ENCODE data around the gene FAM47E. TPM values are rescaled to one million over a fixed set of nuclear protein-coding genes. Genes with fewer than 3 reads are reported as not detected.

The FAM47E gene
- total and polyA plus RNA-seq, 9 of the 15 experiments (the other 6 are each of a cell fraction or from before 2014, with no cell fraction given): 3.7 to 15.6 (median 6.4) TPM

DNA sequence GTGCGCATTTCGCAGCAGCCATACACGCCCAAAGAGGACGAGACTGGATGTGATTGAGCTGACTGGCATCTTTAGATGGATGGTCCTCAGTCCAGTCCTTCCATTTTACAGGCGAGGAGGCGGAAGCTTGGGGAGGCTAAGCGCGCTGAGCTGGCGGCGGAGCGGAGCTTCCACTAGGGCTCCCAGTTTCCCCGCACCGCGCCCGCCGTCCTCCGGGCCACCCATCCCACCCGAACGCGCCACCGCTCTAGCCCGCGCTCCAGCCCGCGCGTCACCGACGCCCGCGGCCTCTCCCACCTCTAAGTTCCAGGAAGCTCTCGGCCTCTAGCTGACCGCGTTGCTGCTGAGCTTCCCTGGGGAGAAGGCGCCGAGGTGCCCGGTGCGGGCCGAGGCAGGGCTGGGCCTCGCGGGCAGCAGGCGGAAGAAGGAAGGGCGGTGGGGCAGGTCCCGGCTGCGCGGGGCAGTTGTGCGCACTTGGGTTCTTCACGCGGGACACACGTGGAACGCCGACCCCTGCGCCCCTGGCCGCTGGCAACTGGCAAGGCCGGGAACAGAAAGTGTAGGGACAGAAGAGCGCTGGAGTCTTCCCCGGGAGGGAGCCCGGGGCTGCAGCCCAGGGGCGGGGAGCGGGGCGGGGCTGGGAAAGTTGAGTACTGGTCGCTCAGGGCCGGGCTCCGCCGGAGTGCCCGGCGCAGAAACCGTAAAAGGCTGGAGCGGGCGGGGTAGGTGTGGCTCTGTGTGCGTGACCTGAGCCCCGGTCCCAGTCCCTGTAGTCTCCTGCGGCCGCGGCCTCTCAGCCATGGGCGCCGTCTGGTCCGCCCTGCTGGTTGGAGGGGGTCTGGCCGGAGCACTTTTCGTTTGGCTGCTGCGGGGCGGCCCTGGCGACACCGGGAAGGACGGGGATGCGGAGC, 54.7 kb downstream of the FAM47E start, which contains the start of gene STBD1 (continued):
- TF ChIP-seq PRDM10 (IDR thresholded peaks at IDR 0.05; ENCODE audit: partially characterized antibody): no peak
- TF ChIP-seq VEZF1 (CRISPR knock-in tag; IDR thresholded peaks at IDR 0.05): peak; percentile 33; the same call in 1 of the 2 replicates
- TF ChIP-seq DDX20 (tag; IDR thresholded peaks at IDR 0.05; ENCODE audit: low read depth): no peak
- 0 out of 2 replicates have a peak, but pooled peaks have one; percentile 18 for TF ChIP-seq ZBTB33 (CRISPR knock-in tag; IDR thresholded peaks at IDR 0.05)
- TF ChIP-seq, protein P1, sequence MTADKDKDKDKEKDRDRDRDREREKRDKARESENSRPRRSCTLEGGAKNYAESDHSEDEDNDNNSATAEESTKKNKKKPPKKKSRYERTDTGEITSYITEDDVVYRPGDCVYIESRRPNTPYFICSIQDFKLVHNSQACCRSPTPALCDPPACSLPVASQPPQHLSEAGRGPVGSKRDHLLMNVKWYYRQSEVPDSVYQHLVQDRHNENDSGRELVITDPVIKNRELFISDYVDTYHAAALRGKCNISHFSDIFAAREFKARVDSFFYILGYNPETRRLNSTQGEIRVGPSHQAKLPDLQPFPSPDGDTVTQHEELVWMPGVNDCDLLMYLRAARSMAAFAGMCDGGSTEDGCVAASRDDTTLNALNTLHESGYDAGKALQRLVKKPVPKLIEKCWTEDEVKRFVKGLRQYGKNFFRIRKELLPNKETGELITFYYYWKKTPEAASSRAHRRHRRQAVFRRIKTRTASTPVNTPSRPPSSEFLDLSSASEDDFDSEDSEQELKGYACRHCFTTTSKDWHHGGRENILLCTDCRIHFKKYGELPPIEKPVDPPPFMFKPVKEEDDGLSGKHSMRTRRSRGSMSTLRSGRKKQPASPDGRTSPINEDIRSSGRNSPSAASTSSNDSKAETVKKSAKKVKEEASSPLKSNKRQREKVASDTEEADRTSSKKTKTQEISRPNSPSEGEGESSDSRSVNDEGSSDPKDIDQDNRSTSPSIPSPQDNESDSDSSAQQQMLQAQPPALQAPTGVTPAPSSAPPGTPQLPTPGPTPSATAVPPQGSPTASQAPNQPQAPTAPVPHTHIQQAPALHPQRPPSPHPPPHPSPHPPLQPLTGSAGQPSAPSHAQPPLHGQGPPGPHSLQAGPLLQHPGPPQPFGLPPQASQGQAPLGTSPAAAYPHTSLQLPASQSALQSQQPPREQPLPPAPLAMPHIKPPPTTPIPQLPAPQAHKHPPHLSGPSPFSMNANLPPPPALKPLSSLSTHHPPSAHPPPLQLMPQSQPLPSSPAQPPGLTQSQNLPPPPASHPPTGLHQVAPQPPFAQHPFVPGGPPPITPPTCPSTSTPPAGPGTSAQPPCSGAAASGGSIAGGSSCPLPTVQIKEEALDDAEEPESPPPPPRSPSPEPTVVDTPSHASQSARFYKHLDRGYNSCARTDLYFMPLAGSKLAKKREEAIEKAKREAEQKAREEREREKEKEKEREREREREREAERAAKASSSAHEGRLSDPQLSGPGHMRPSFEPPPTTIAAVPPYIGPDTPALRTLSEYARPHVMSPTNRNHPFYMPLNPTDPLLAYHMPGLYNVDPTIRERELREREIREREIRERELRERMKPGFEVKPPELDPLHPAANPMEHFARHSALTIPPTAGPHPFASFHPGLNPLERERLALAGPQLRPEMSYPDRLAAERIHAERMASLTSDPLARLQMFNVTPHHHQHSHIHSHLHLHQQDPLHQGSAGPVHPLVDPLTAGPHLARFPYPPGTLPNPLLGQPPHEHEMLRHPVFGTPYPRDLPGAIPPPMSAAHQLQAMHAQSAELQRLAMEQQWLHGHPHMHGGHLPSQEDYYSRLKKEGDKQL (CRISPR knock-in tag; IDR thresholded peaks at IDR 0.05; ENCODE audit: borderline replicate concordance): no peak
- TF ChIP-seq ARHGAP35 (IDR thresholded peaks at IDR 0.05; ENCODE audit: partially characterized antibody): no peak
- peak; percentile 91 for TF ChIP-seq HNRNPLL (IDR thresholded peaks at IDR 0.05; ENCODE audit: low read depth, low read length, poor library complexity, severe bottlenecking)
- peak; percentile 19 for TF ChIP-seq PHF20 (IDR thresholded peaks at IDR 0.05; ENCODE audit: partially characterized antibody)
- TF ChIP-seq ATF2 (CRISPR knock-in tag; IDR thresholded peaks at IDR 0.05): no peak
- peak; percentile 44; the same call in 1 of the 2 replicates for TF ChIP-seq MAX (CRISPR knock-in tag; IDR thresholded peaks at IDR 0.05)
